Neuronal stem cell (in vitro differentiated cells): ENCODE measurements around the gene HOPX.

Experiments
- DNase-seq: peaks from one replicate; pipeline ENCODE4 v3.0.0-alpha.2; 2013; ENCODE audit warnings: low spot score
- H2AFZ ChIP-seq: one replicate; pipeline ENCODE4 v1.6.1; 2013; ENCODE audit warnings: mild to moderate bottlenecking, low read length, inconsistent platforms
- H2AK5ac ChIP-seq: 2 replicates; pipeline ENCODE4 v1.6.1; 2013; ENCODE audit warnings: low read depth, mild to moderate bottlenecking, inconsistent platforms, low read length, moderate library complexity, mixed read lengths
- H2BK120ac ChIP-seq: 2 replicates; pipeline ENCODE4 v1.6.1; 2013; ENCODE audit warnings: low read depth, mild to moderate bottlenecking, inconsistent platforms, low read length, moderate library complexity, mixed read lengths
- H2BK12ac ChIP-seq: one replicate; pipeline ENCODE4 v1.6.1; 2013; ENCODE audit warnings: low read length, inconsistent platforms
- H2BK15ac ChIP-seq: 2 replicates; pipeline ENCODE4 v1.6.1; 2013; ENCODE audit warnings: mild to moderate bottlenecking, low read length, inconsistent platforms, mixed read lengths
- H2BK5ac ChIP-seq: one replicate; pipeline ENCODE4 v1.6.1; 2013; ENCODE audit warnings: inconsistent platforms, mild to moderate bottlenecking, low read length, moderate library complexity
- H3K14ac ChIP-seq: one replicate; pipeline ENCODE4 v1.6.1; 2013; ENCODE audit warnings: low read length, inconsistent platforms
- H3K18ac ChIP-seq: 2 replicates; pipeline ENCODE4 v1.6.1; 2013; ENCODE audit warnings: low read length, inconsistent platforms
- H3K23ac ChIP-seq: 2 replicates; pipeline ENCODE4 v1.6.1; 2013; ENCODE audit warnings: low read depth, mild to moderate bottlenecking, mixed read lengths, low read length, inconsistent platforms; ENCODE audit not compliant: poor library complexity
- H3K27ac ChIP-seq: replicated peaks from 3 replicates; pipeline ENCODE4 v1.5.1; 2013; ENCODE audit warnings: low read length, inconsistent platforms
- H3K27me3 ChIP-seq, 3 experiments: 2 replicates each; pipeline ENCODE4 v1.6.1; 2013; ENCODE audit warnings: low read length in 3 of 3, mild to moderate bottlenecking in 2 of 3, inconsistent platforms in 1 of 3, low read depth in 1 of 3, mixed read lengths in 1 of 3, moderate library complexity in 1 of 3; ENCODE audit not compliant: control insufficient read depth in 3 of 3, insufficient read depth in 3 of 3
- H3K36me3 ChIP-seq, 2 donors: replicated peaks in 1 of 2; 2 replicates each; pipeline ENCODE4 v1.6.1; 2013; ENCODE audit warnings: low read length in 2 of 2; ENCODE audit not compliant: control insufficient read depth in 2 of 2, insufficient read depth in 2 of 2
- H3K4ac ChIP-seq: 2 replicates; pipeline ENCODE4 v1.6.1; 2013; ENCODE audit warnings: inconsistent platforms, mild to moderate bottlenecking, low read length, moderate library complexity
- H3K4me1 ChIP-seq, 2 donors: 1 replicate in 1 of 2; 2 replicates in 1 of 2; pipeline ENCODE4 v1.6.1; 2013; ENCODE audit warnings: low read length in 2 of 2, low read depth in 1 of 2; ENCODE audit not compliant: control insufficient read depth in 2 of 2, insufficient read depth in 1 of 2
- H3K4me2 ChIP-seq: one replicate; pipeline ENCODE4 v1.6.1; 2013; ENCODE audit warnings: mild to moderate bottlenecking, low read length, inconsistent platforms; ENCODE audit not compliant: insufficient read depth, poor library complexity, severe bottlenecking
- H3K4me3 ChIP-seq, 2 donors: 2 replicates each; pipeline ENCODE4 v1.5.1; 2013; ENCODE audit warnings: low read length in 2 of 2, mild to moderate bottlenecking in 2 of 2, inconsistent platforms in 1 of 2, moderate library complexity in 1 of 2
- H3K79me1 ChIP-seq: one replicate; pipeline ENCODE4 v1.6.1; 2013; ENCODE audit warnings: low read depth, mild to moderate bottlenecking, inconsistent platforms, low read length, moderate library complexity
- H3K9ac ChIP-seq: one replicate; pipeline ENCODE4 v1.6.1; 2013; ENCODE audit warnings: mild to moderate bottlenecking, low read depth, low read length, inconsistent platforms; ENCODE audit not compliant: poor library complexity
- H3K9me3 ChIP-seq, 2 donors: replicated peaks in 1 of 2; 2 replicates each; pipeline versions ENCODE3 to v1.6.1; 2013; ENCODE audit warnings: low read length in 2 of 2, mild to moderate bottlenecking in 2 of 2, inconsistent platforms in 1 of 2, low read depth in 1 of 2, mixed read lengths in 1 of 2, moderate library complexity in 1 of 2; ENCODE audit not compliant: control insufficient read depth in 2 of 2, insufficient read depth in 1 of 2
- H4K8ac ChIP-seq: one replicate; pipeline ENCODE4 v1.6.1; 2013; ENCODE audit warnings: low read depth, mild to moderate bottlenecking, inconsistent platforms, low read length, moderate library complexity
- H4K91ac ChIP-seq: one replicate; pipeline ENCODE4 v1.6.1; 2013; ENCODE audit warnings: low read length, low read depth, mild to moderate bottlenecking, inconsistent platforms; ENCODE audit not compliant: poor library complexity
- whole genome bisulfite sequencing, 2 donors: extraction: QIAGEN DNeasy Blood & Tissue Kit; methylation state at CpG; one replicate each; pipeline ENCODE4 v1.1.7; 2013; ENCODE audit warnings: missing lambda C conversion rate in 2 of 2, mixed read lengths in 1 of 2; ENCODE audit not compliant: insufficient read length in 2 of 2, insufficient replicate concordance in 1 of 2; ENCODE audit errors: extremely low coverage in 2 of 2; 5-methylcytosine and 5-hydroxymethylcytosine counted together

Gene HOPX

GRCh38 chr4:56657128-56657527 lies 24.0 kb downstream of the HOPX start:
- Histone ChIP-seq H3K4me1 (peaks cover 2 to 5% of the 10 kb centered on the region in 2 donors), H2BK5ac (no peak overlapping the region), H2BK120ac (no peak overlapping the region), H3K27me3 (peaks cover 8 to 76% (median 43%) of the 10 kb centered on the region in 3 experiments), H3K14ac (no peak overlapping the region), H3K9ac (no peak overlapping the region), H3K36me3 (no peaks in the 10 kb centered on the region), H3K79me1 (no peaks in the 10 kb centered on the region), H3K9me3 (peaks cover 0 to 2% of the 10 kb centered on the region in 2 donors), H3K23ac (no peak overlapping the region), H3K18ac (no peak overlapping the region), H3K4me2 (no peak overlapping the region), H4K91ac (no peak overlapping the region), H2BK15ac (no peak overlapping the region), H3K27ac (no peak overlapping the region), H2AFZ (no peak overlapping the region), H3K4me3 (no peak overlapping the region), H3K4ac (no peak overlapping the region), H2BK12ac (no peak overlapping the region), H2AK5ac (no peak overlapping the region), H4K8ac (no peak overlapping the region)
- no peak for DNase-seq
- WGBS, 2 donors, result no CpG with 5 or more reads among the region's 3 CpGs

GRCh38 chr4:56656346-56656643 lies 24.8 kb downstream of the HOPX start:
- peak overlapping the region; percentile 61 for H2BK15ac ChIP-seq
- no peak for DNase-seq
- no peak overlapping the region for H2BK12ac ChIP-seq
- H3K4me3 ChIP-seq, result peak overlapping the region in 1 of 2 donors; percentile 86
- H3K79me1 ChIP-seq, result no peaks in the 10 kb centered on the region
- no peak overlapping the region for H2BK5ac ChIP-seq
- no peak overlapping the region for H2AK5ac ChIP-seq
- H2BK120ac ChIP-seq, result no peak overlapping the region
- peak overlapping the region; percentile 23 for H3K23ac ChIP-seq
- H3K27ac ChIP-seq, result no peak overlapping the region
- H3K27me3 ChIP-seq, result peaks cover 8 to 79% (median 43%) of the 10 kb centered on the region in 3 experiments
- peak overlapping the region; percentile 88 for H2AFZ ChIP-seq
- peak overlapping the region; percentile 97 for H3K4me2 ChIP-seq
- H4K8ac ChIP-seq, result no peak overlapping the region
- no peak overlapping the region for H4K91ac ChIP-seq
- H3K4ac ChIP-seq, result no peak overlapping the region
- peak overlapping the region; percentile 91 for H3K18ac ChIP-seq
- peaks cover 0 to 2% of the 10 kb centered on the region in 2 donors for H3K9me3 ChIP-seq
- no peak overlapping the region for H3K14ac ChIP-seq
- H3K4me1 ChIP-seq, result peaks cover 2 to 5% of the 10 kb centered on the region in 2 donors
- H3K36me3 ChIP-seq, result no peaks in the 10 kb centered on the region
- H3K9ac ChIP-seq, result no peak overlapping the region
- no CpG with 5 or more reads among the region's 19 CpGs for WGBS, 2 donors

- Histone ChIP-seq H3K27ac (no peak overlapping the region), H3K4me3 (peak overlapping the region; percentile 31 to 86), H4K91ac (no peak overlapping the region), H4K8ac (no peak overlapping the region), H3K23ac (peak overlapping the region; percentile 39), H2AFZ (peak overlapping the region; percentile 88), H3K4ac (no peak overlapping the region), H3K9ac (peak overlapping the region; percentile 83), H2BK5ac (no peak overlapping the region), H3K4me1 (peaks cover 3 to 5% of the 10 kb centered on the region in 2 donors), H2AK5ac (peak overlapping the region; percentile 21), H3K79me1 (no peaks in the 10 kb centered on the region), H3K14ac (no peak overlapping the region), H3K36me3 (no peaks in the 10 kb centered on the region), H3K27me3 (peaks cover 8 to 78% (median 43%) of the 10 kb centered on the region in 3 experiments), H3K18ac (peak overlapping the region; percentile 91), H3K4me2 (peak overlapping the region; percentile 97), H2BK15ac (peak overlapping the region; percentile 61), H2BK12ac (no peak overlapping the region), H3K9me3 (peaks cover 0 to 2% of the 10 kb centered on the region in 2 donors), H2BK120ac (no peak overlapping the region)
- WGBS, 2 donors, result no CpG with 5 or more reads among the region's 79 CpGs
- no peak for DNase-seq
Observed at GRCh38 chr4:56655627-56656345, 25.3 kb downstream of the HOPX start.

GRCh38 chr4:56655209-56655626 lies 25.9 kb downstream of the HOPX start:
- peaks cover 8 to 80% (median 43%) of the 10 kb centered on the region in 3 experiments for H3K27me3 ChIP-seq
- H3K23ac ChIP-seq, result peak overlapping the region; percentile 39
- H2BK5ac ChIP-seq, result no peak overlapping the region
- H3K4me1 ChIP-seq, result peaks cover 5 to 7% of the 10 kb centered on the region in 2 donors
- H3K14ac ChIP-seq, result no peak overlapping the region
- H3K79me1 ChIP-seq, result no peaks in the 10 kb centered on the region
- H3K9ac ChIP-seq, result peak overlapping the region; percentile 83
- H3K4me3 ChIP-seq, result peak overlapping the region in 1 of 2 donors; percentile 86
- H3K36me3 ChIP-seq, result no peaks in the 10 kb centered on the region
- peaks cover 0 to 2% of the 10 kb centered on the region in 2 donors for H3K9me3 ChIP-seq
- no peak for DNase-seq
- no peak overlapping the region for H3K4ac ChIP-seq
- no peak overlapping the region for H4K8ac ChIP-seq
- no peak overlapping the region for H4K91ac ChIP-seq
- WGBS, 2 donors, result no CpG with 5 or more reads among the region's 28 CpGs
- no peak overlapping the region for H2BK120ac ChIP-seq
- no peak overlapping the region for H3K27ac ChIP-seq
- peak overlapping the region; percentile 91 for H3K18ac ChIP-seq
- peak overlapping the region; percentile 97 for H3K4me2 ChIP-seq
- H2BK12ac ChIP-seq, result no peak overlapping the region
- peak overlapping the region; percentile 88 for H2AFZ ChIP-seq
- no peak overlapping the region for H2AK5ac ChIP-seq
- no peak overlapping the region for H2BK15ac ChIP-seq
